Measurements from ENCODE around the gene FDX2. TPM values are rescaled to one million over a fixed set of nuclear protein-coding genes. Genes with fewer than 3 reads are reported as not detected.

Gene FDX2
- total RNA-seq, 1 experiment from 2014 or later: 25.5 TPM

DNA sequence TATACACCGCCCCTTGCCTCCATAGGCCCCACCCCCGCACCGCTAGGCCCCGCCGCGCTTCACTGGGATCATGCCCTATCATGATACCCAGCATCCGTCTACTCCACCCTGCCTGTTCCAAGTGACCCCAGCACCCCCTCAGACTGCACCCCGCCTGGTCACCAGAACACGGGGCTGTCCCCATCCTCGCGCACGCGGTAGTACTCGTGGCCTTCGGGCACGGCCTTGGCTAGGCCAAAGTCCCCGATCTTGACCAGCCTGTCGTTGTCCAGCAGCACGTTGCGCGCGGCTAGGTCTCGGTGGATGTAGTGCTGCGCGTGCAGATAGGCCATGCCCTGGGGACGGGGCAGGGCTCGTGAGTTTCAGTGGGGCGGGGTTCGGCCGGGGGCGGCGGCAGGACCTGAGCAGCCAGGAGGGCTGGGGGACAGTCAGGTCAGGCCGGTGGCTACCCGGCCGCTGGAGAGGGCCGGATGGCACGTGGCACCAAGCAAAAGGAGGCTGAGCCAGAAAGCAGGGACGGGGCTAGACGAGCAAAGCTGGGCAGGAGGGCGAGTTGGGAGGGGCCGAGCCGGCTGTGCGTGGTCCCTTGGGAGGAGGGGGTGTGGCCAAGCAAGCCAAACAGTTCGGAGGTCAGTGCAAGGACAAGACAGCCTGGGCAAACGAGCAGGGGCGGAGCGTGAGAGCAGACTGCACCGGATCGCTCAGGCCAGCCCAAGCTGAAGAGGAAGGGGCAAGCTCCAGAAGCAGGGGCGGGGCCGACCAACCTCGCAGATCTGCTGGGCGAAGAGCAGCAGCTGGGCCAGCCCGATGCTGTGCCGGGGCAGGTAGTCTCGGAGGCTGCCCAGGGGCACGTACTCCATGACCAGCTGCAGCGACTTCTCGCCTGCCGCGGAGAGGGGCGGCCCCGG is 37.2 kb upstream of the FDX2 start:
- ChIA-PET CTCF (no interaction called here), POLR2A (no interaction called here)
- Histone ChIP-seq H3K4me1 (ENCODE audit: control insufficient read depth, insufficient read depth, low read length) (no peaks in the 10 kb centered on the region), H3K9me3 (ENCODE audit: control insufficient read depth, insufficient read depth, low read depth, low read length) (no peaks in the 10 kb centered on the region), H3K36me3 (ENCODE audit: control insufficient read depth, insufficient read depth, low read length) (no peaks in the 10 kb centered on the region), H3K27ac (ENCODE audit: low read length) (no peak overlapping the region), H3K27me3 (ENCODE audit: control insufficient read depth, insufficient read depth, low read length) (no peaks in the 10 kb centered on the region), H3K4me3 (ENCODE audit: low read depth in 2 of 2, low read length in 2 of 2) (no peak overlapping the region)
- peak; percentile 25 for ATAC-seq
- TF ChIP-seq TCF7L2 (IDR thresholded peaks at IDR 0.05; ENCODE audit: low read depth, low read length) (no peak), SIN3A (IDR thresholded peaks at IDR 0.05; ENCODE audit: borderline replicate concordance, insufficient read depth, low read depth, low read length) (no peak), POLR2AphosphoS5 (IDR thresholded peaks at IDR 0.05; ENCODE audit: low read depth, low read length) (no peak)
- TF ChIP-seq, protein P1, sequence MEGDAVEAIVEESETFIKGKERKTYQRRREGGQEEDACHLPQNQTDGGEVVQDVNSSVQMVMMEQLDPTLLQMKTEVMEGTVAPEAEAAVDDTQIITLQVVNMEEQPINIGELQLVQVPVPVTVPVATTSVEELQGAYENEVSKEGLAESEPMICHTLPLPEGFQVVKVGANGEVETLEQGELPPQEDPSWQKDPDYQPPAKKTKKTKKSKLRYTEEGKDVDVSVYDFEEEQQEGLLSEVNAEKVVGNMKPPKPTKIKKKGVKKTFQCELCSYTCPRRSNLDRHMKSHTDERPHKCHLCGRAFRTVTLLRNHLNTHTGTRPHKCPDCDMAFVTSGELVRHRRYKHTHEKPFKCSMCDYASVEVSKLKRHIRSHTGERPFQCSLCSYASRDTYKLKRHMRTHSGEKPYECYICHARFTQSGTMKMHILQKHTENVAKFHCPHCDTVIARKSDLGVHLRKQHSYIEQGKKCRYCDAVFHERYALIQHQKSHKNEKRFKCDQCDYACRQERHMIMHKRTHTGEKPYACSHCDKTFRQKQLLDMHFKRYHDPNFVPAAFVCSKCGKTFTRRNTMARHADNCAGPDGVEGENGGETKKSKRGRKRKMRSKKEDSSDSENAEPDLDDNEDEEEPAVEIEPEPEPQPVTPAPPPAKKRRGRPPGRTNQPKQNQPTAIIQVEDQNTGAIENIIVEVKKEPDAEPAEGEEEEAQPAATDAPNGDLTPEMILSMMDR (IDR thresholded peaks at IDR 0.05): no peak
- TF ChIP-seq, protein P2, sequence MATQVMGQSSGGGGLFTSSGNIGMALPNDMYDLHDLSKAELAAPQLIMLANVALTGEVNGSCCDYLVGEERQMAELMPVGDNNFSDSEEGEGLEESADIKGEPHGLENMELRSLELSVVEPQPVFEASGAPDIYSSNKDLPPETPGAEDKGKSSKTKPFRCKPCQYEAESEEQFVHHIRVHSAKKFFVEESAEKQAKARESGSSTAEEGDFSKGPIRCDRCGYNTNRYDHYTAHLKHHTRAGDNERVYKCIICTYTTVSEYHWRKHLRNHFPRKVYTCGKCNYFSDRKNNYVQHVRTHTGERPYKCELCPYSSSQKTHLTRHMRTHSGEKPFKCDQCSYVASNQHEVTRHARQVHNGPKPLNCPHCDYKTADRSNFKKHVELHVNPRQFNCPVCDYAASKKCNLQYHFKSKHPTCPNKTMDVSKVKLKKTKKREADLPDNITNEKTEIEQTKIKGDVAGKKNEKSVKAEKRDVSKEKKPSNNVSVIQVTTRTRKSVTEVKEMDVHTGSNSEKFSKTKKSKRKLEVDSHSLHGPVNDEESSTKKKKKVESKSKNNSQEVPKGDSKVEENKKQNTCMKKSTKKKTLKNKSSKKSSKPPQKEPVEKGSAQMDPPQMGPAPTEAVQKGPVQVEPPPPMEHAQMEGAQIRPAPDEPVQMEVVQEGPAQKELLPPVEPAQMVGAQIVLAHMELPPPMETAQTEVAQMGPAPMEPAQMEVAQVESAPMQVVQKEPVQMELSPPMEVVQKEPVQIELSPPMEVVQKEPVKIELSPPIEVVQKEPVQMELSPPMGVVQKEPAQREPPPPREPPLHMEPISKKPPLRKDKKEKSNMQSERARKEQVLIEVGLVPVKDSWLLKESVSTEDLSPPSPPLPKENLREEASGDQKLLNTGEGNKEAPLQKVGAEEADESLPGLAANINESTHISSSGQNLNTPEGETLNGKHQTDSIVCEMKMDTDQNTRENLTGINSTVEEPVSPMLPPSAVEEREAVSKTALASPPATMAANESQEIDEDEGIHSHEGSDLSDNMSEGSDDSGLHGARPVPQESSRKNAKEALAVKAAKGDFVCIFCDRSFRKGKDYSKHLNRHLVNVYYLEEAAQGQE (IDR thresholded peaks at IDR 0.05; ENCODE audit: insufficient read depth in 1 of 2, low read depth in 2 of 2, low read length in 1 of 2): no peak
- in situ Hi-C loops (cut with HindIII; ENCODE audit: low pct_unique_long_range_greater_than_20kb, low sequenced_read_pairs) (no loop called here), intact Hi-C loops (cut with micrococcal nuclease; ENCODE audit: unreplicated experiment) (no loop called here)
- no TSS peak for BruUV-seq (replicated peaks)
- no peak for DNase-seq (ENCODE audit: low read depth, low spot score)

DNA sequence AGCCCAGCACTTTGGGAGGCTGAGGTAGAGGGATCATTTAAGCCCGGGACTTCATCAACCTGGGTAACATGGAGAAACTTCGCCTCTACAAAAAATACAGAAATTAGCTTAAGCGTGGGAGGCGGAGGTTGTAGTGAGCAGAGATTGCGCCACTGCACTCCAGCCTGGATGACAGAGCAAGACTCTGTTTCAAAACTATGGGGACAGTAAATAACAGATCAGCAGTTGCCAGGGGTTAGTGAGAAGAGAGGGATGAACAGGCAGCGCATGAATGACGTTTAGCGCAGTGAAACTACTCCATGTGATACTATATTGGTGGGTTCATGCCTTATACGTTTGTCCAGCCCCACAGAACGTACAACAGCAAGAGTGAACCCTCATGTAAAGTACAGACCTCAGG is 30.7 kb upstream of the FDX2 start:
- Histone ChIP-seq H3K36me3 (ENCODE audit: control insufficient read depth, insufficient read depth, low read length) (no peaks in the 10 kb centered on the region), H3K9me3 (ENCODE audit: control insufficient read depth, insufficient read depth, low read depth, low read length) (no peaks in the 10 kb centered on the region), H3K27ac (ENCODE audit: low read length) (no peak overlapping the region), H3K27me3 (ENCODE audit: control insufficient read depth, insufficient read depth, low read length) (no peaks in the 10 kb centered on the region), H3K4me1 (ENCODE audit: control insufficient read depth, insufficient read depth, low read length) (no peaks in the 10 kb centered on the region), H3K4me3 (ENCODE audit: low read depth in 2 of 2, low read length in 2 of 2) (no peak overlapping the region)
- no peak for ATAC-seq
- CTCF ChIA-PET: no interaction called here
- POLR2A ChIA-PET: no interaction called here
- TF ChIP-seq POLR2AphosphoS5 (IDR thresholded peaks at IDR 0.05; ENCODE audit: low read depth, low read length) (no peak), TCF7L2 (IDR thresholded peaks at IDR 0.05; ENCODE audit: low read depth, low read length) (no peak), SIN3A (IDR thresholded peaks at IDR 0.05; ENCODE audit: borderline replicate concordance, insufficient read depth, low read depth, low read length) (no peak)
- TF ChIP-seq, protein P1 (IDR thresholded peaks at IDR 0.05): no peak
- TF ChIP-seq, protein P2 (IDR thresholded peaks at IDR 0.05; ENCODE audit: insufficient read depth in 1 of 2, low read depth in 2 of 2, low read length in 1 of 2): no peak
- intact Hi-C loops (cut with micrococcal nuclease; ENCODE audit: unreplicated experiment): no loop called here
- BruUV-seq (replicated peaks): no TSS peak
- DNase-seq (ENCODE audit: low read depth, low spot score): no peak
- in situ Hi-C loops (cut with HindIII; ENCODE audit: low pct_unique_long_range_greater_than_20kb, low sequenced_read_pairs): no loop called here

All from Panc1 (cell line).